Uterus (tissue), 2 donors: ENCODE measurements around the gene DYNC1H1.

Experiments used
- POLR2A ChIP-seq, 2 donors: fragments of 450-650 bp; IDR thresholded peaks; one replicate each; pipeline ENCODE4 v1.6.1; 2016; ENCODE audit warnings: antibody characterized with exemption in 2 of 2, mild to moderate bottlenecking in 1 of 2, moderate library complexity in 1 of 2
- TF ChIP-seq, protein P1 (sequence below), 4 experiments: fragments of 200-600 bp in 2 of 4; fragments of 450-650 bp in 2 of 4; sonication (generic) in 2 of 4; IDR thresholded peaks; one replicate each; pipeline ENCODE4 v1.5.1; 2016 to 2019; ENCODE audit warnings: antibody characterized with exemption in 4 of 4, mild to moderate bottlenecking in 2 of 4, moderate library complexity in 1 of 4

DNA sequence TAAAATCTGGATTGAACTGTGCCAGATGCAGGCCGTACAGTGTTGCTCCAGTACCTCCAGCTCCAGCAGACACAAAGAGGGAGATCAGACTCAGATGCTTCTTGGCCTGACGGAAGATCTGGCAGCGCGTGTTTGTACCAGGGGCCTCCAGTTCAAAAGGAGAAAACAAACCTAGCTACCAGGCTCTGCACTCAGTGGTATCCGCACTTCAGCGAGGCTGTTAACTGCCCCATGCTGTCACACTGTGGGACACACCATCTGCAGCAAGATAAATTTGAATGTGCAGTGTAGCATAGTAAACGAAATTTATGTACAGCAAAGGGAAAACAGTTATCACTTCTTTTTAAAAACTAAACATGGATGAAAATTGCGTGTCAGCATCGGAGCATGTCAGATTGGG is 5.1 kb downstream of the DYNC1H1 start:
- no peak for TF ChIP-seq POLR2A (IDR thresholded peaks at IDR 0.05)
- TF ChIP-seq, protein P1, sequence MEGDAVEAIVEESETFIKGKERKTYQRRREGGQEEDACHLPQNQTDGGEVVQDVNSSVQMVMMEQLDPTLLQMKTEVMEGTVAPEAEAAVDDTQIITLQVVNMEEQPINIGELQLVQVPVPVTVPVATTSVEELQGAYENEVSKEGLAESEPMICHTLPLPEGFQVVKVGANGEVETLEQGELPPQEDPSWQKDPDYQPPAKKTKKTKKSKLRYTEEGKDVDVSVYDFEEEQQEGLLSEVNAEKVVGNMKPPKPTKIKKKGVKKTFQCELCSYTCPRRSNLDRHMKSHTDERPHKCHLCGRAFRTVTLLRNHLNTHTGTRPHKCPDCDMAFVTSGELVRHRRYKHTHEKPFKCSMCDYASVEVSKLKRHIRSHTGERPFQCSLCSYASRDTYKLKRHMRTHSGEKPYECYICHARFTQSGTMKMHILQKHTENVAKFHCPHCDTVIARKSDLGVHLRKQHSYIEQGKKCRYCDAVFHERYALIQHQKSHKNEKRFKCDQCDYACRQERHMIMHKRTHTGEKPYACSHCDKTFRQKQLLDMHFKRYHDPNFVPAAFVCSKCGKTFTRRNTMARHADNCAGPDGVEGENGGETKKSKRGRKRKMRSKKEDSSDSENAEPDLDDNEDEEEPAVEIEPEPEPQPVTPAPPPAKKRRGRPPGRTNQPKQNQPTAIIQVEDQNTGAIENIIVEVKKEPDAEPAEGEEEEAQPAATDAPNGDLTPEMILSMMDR (IDR thresholded peaks at IDR 0.05), result no peak
